Measurements from ENCODE around the gene TRAK2.
"Not testable (repeated sequence)": the region's sequence is repeated elsewhere in the genome, so short reads cannot be mapped to it uniquely, and the experiment has no call there.

The TRAK2 gene

DNA sequence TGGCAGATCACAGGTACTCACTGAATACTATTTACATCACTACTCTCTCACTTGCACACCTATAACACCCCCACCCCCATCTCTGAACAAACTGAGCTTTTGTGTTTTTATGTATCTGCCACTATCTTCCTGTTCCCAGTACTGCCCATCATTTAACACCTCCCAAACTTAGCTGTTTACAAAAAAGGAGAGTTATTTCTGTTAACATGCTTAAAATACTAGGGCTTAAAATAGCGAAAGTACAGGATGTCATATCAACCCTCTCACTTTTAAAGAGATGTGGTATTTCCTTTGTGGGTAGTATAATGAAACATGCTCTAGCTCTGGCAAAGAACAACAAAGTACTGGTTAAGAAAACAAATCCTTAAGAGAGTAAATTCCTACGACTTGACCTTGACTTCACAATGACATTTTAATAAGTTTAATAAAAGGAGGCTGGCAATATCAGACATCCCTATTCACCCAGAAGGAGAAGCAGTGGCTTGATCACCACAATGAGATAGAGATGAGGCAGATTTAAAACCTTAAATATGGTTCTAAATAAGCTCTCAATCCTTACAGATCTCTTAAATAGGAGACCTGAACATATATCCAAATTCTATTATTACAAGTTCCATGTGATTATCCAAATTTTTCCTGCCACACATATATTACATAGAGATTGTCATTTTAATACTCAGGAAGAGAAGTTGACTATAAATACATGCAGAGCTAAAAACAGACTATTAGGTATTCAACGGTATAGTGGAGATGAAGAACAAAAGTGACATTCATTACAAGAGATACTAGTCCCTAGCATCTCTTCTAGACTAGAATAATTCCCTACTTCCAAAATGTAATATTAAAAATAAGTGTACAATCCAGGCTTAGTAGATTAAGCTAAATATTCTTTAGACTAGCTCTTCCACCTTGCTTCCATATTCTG is 36.9 kb downstream of the TRAK2 start:
- DNase-seq (ENCODE audit: low spot score), result peak; percentile 25

DNA sequence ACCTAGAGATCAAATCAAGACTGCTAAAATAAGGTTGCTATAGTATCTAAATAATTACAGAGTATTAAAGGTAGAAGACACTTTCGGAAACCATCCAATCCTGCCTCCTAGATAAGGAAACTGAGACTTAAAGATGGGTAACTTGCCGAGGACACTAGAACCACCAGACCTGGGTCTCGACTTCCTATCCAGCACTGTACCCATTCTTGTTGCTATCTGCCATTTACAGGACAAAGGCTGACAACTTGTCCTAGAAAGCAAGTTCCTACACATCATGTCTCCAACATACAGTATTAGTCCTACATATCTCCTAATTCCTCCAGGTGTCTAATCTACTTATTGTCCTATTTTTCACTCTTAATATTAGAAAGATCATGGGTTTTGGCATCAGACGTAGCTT is 37.7 kb downstream of the TRAK2 start:
- no peak for DNase-seq (ENCODE audit: low spot score)

DNA sequence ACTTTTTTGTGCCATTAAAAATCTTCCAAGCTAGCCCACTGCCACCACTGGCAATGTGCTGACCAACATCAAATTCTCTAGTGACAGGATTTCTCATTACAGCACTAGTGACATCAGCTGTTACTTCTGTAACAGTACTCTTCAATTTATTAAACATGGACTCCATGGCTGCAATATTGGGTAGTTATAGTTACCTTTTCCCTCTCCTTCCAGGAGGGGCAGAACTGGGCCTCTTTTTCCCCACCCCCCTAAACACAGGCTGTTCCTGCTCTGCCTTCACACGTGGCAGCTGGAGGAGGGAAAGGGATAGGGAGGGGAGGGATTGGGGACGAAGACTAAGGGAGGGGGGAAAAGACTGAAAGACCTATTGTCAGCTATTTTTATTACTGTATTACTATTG is 38.1 kb downstream of the TRAK2 start:
- DNase-seq (ENCODE audit: low spot score), result no peak

DNA sequence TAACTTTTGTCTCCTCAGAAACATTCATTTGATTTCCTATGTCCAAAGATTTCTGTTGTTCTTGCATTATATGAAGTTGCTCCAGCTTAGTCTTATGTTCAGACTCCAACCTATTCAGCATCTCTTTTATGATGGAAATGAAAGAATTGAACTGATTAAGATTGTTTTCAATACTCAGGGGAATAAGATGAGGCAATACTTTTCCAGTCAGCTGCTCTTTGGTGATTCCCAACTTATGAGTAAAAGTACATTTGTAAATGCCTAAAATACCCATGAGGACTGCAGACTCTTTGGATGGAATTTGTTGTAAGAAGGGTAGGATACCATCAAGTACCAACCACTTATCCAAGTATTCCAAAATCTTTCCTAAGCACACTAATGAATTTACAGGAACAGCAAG is 39.8 kb downstream of the TRAK2 start:
- no peak for DNase-seq (ENCODE audit: low spot score)

DNA sequence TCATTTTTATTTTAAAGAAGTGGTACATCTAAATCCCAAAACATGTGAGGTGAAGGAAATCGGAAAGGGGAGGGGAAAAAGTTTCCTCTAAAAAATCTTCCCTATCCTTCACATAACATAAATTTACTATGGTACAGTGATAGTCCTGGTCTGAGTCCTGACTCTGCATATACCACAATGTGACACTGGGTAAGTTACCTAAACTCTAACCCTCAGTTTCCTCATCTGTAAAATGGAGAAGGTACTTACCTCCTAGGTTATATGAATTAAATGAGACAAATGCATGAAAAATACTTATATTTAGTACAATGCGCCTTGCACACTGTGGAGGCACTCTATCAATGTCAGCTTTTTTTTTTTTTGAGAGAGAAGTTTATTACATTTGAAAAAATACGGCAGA is 42.3 kb downstream of the TRAK2 start:
- DNase-seq (ENCODE audit: low spot score), result no peak

- DNase-seq (ENCODE audit: low spot score), result no peak
Measured at GRCh38 chr2:201407265-201407664, 44.0 kb downstream of the TRAK2 start.

DNA sequence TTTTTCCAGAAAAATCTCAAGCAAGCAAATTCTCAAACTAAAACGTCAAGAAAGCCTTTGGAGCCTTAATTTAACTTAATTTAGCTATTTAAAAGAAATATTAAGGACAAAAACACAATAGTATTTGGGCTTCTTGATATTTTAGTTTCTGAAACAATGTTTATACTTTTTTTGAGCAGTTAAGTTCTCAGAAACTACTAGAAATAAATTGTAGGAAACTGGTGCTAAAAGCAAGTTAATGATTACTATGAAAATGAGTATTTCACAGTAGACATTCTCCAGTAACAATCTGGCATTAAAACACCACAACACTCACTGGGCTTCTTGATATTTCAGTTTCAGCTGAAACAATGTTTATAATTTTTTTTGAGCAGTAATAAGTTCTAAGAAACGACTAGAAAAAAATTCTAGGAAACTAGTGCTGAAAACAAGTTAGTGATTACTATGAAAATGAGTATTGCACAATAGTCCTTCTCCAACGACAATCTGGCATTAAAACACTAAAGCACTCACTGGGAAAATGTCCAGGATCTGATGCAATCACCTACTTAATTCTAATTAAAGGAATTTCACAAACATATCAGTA is 45.1 kb downstream of the TRAK2 start:
- no peak for DNase-seq (ENCODE audit: low spot score)

- no peak for DNase-seq (ENCODE audit: low spot score)
Measured at GRCh38 chr2:201404699-201405280, 46.5 kb downstream of the TRAK2 start.

DNA sequence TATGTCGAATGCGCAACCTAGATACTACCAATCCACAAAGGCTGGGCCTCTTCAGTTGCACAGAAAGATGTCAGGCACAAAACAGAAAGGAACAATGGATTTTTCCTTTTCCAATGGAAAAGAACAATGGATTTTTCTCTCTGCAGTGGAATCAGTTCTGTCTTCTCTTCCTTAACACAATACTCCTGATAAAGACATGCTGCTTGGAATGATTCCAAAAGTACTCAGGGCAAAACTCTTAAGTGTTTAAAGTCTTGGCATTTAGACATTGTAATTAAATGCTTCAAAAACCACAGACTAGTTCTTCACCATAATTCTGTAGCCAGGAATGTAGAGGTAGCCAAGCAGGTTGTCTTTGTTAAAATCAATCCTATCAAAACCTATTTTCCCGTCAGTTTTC is 47.4 kb downstream of the TRAK2 start:
- DNase-seq (ENCODE audit: low spot score), result no peak

- no peak for DNase-seq (ENCODE audit: low spot score)
Measured at GRCh38 chr2:201402651-201403562, 48.4 kb downstream of the TRAK2 start.

DNA sequence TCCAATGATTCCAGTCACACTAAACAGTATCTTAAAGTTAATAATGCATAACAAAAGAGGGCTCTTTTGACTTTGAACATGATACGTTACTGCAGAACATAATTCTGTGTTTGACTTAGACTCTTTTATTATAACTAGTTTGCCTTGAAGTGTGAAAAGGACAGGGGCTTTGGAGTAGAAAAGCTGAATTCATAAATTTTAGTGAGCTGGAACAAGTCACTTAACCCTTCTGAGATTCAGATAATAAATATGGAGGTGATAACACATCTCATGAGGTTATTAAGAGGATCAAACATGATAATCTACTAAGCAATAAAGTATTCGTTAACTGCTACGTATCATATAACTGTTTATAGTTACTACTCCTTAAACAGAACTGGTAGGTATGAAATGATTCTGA is 49.4 kb downstream of the TRAK2 start:
- no peak for DNase-seq (ENCODE audit: low spot score)

DNA sequence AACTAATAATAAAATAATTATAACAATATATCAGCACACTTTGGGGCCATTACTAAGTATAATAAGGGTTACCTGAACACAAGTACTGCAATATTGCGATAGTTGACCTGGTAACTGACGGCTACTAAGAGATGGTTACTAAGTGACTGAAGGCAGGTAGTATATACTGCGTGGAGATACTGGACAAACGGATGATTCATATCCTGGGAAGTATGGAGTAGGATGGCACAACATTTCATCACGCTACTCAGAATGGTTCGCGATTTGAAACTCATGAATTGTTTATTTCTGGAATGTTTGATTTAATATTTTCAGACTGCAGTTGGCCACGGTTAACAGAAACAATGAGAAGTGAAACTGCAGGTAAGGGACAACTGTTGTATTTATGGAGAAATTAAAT is 54.7 kb downstream of the TRAK2 start:
- no peak for DNase-seq (ENCODE audit: low spot score)

DNA sequence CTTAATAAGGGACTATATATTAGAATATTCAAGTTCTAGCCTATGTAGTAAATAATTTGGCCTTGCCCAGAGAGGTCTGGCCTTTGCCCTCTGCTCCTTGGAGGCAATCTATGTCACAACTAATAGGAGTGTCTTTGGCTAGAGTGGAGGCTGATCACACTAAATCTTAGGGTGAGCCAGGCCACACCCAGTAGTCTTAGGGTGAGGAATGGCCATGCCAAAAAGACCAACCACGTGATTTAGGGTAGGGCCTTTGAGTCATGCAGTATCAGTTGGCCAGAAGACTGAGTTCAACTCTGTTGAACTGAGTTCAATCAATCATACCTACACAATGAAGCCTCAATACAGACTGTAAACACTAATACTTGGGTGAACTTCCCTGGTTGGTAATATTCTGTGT is 68.1 kb downstream of the TRAK2 start:
- no peak for DNase-seq (ENCODE audit: low spot score)

DNA sequence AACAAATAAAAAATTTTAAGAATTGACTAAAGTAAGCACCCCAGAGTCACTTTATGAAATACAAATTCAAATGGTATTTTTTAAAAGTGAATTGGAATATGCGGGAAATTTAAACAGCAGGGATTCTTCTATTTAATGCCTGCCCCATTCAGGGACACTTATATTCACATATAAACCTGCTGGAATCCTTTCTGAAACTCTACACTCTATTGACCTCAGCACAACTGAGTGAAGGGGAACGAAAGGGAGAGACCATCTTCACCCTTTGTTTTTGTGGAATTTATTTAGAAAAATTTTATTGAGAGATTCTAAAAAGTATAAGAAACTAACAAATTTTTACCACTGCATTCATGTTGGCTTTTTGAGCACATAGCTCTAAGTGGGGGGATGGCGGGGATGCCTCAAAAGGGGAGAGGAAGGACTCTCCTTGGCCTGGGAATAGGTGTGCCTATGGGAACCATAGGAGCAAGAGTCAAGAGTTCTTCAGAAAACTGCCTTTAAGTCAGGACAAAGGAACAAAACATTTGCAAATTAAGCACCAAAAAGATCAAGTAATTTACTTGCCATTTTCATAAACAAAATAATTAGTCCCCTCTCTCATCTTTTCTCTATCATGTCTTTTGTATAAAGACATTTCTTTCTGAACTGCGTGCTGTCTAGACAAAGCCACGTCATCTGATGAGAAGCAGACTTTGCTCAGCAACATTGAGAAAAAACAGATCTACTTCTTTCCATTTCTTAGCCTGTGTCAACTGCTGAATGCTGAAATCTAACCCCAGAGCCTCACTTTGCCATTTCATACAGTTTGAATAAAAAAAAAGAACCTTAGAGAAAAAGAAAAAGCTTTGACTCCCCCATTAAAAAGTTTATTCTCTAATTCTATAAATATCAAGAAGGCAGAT is 72.5 kb downstream of the TRAK2 start:
- DNase-seq (ENCODE audit: low spot score), result no peak

DNA sequence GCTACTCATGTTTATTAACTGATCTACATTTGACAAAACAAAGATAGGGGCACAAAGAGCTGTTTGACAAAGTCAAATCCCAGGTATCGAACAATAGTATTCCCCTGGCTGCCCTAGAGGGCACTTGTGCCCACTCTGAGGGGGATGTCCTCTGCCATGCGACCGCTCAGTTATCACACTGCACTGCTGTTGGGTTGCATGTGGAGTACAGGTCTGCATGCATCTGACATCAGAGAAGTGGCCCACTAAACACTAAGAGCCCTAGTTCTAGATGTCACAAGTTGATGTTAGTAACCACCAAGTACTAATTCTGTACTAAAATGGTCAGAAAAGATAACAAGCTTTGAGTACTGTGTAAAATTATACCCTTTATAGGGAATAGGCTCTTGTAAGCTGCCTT is 74.0 kb downstream of the TRAK2 start:
- no peak for DNase-seq (ENCODE audit: low spot score)

DNA sequence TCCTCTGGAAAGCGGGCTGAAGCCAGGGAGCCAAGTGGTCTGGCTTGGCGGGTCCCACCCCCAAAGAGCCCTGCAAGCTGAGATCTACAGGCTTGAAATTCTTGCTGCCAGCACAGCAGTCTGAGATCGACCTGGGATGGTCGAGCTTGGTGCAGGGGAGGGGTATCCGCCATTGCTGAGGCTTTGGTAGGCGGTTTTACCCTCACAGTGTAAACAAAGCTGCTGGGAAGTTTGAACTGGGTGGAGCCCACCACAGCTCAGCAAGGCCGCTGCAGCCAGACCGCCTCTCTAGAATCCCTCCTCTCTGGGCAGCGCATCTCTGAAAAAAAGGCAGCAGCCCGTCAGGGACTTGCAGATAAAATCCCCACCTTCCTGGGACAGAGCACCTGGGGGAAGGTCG is 81.5 kb downstream of the TRAK2 start:
- DNase-seq (ENCODE audit: low spot score), result no peak

- DNase-seq (ENCODE audit: low spot score), result not testable (repeated sequence)
Measured at GRCh38 chr2:201369318-201369717, 81.9 kb downstream of the TRAK2 start.

DNA sequence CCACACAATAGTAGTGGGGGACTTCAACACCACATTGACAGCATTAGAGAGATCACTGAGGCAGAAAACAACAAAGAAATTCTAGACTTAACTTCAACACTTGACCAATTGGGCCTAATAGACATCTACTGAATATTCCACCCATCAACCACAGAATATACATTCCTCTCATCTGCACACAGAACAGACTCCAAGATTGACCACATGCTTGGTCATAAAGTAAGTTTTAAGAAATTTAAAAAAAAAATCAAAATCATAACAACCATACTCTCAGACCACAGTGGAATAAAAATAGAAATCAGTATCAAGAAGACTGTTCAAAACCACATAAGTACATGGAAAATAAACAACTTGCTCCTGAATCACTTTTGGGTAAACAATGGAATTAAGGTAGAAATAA is 85.1 kb downstream of the TRAK2 start:
- no peak for DNase-seq (ENCODE audit: low spot score)

GRCh38 chr2:201363857-201364560 is 87.2 kb downstream of the TRAK2 start:
- DNase-seq (ENCODE audit: low spot score), result peak; percentile 73

DNA sequence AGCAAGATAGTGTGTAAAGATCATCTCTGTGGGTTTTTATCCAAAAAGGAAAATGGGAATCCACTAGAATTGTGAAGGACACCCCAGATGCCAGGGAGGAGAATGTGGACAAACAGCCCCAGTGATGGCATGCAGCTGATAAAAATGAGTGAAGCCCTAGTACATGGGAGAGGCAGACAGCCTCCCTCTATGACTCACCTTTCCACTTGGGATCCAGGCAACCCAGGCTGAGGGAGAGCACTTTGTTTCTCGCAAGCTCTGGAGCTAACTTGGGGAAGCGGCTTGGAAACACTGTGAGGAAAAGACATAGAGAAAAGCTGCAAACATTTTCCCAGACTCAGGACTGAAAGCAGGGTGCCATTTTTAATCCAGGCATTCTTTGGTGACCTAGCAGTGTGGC is 88.9 kb downstream of the TRAK2 start:
- no peak for DNase-seq (ENCODE audit: low spot score)
